ENCODE results near the gene CEP97. TPM values are rescaled to one million over a fixed set of nuclear protein-coding genes. Genes with fewer than 3 reads are reported as not detected.

CEP97 gene
- total RNA-seq, 2 donors from 2014 or later: 5.5 to 7.1 TPM

- intact Hi-C loops (cut with DNase I): loop anchor here (10.0 kb wide), 1 partner anchor 516 kb away; no protein-coding TSS in a partner anchor
- Histone ChIP-seq H3K4me3 (no peak overlapping the region), H3K9me3 (no peaks in the 10 kb centered on the region), H3K4me1 (no peaks in the 10 kb centered on the region), H3K36me3 (no peaks in the 10 kb centered on the region), H3K27me3 (no peaks in the 10 kb centered on the region), H3K27ac (no peak overlapping the region), H3K9ac (ENCODE audit: low read depth in 2 of 2, low read length in 2 of 2) (no peak overlapping the region)
- no peak for TF ChIP-seq CTCF (IDR thresholded peaks at IDR 0.05)
- DNase-seq: no peak
Measured at GRCh38 chr3:101709126-101709525, 15.3 kb upstream of the CEP97 start.

- intact Hi-C loops (cut with DNase I): no loop called here
- Histone ChIP-seq H3K27me3 (no peaks in the 10 kb centered on the region), H3K9ac (ENCODE audit: low read depth in 2 of 2, low read length in 2 of 2) (no peak overlapping the region), H3K36me3 (no peaks in the 10 kb centered on the region), H3K9me3 (no peaks in the 10 kb centered on the region), H3K4me3 (no peak overlapping the region), H3K27ac (no peak overlapping the region), H3K4me1 (no peaks in the 10 kb centered on the region)
- DNase-seq: no peak
- no peak for TF ChIP-seq CTCF (IDR thresholded peaks at IDR 0.05)
Measured at GRCh38 chr3:101718455-101718854, 6.0 kb upstream of the CEP97 start.

GRCh38 chr3:101719604-101720185 lies 4.7 kb upstream of the CEP97 start:
- Histone ChIP-seq H3K4me3 (no peak overlapping the region), H3K36me3 (no peaks in the 10 kb centered on the region), H3K9ac (ENCODE audit: low read depth in 2 of 2, low read length in 2 of 2) (no peak overlapping the region), H3K4me1 (no peaks in the 10 kb centered on the region), H3K27me3 (no peaks in the 10 kb centered on the region), H3K27ac (no peak overlapping the region), H3K9me3 (no peaks in the 10 kb centered on the region)
- intact Hi-C loops (cut with DNase I): no loop called here
- no peak for TF ChIP-seq CTCF (IDR thresholded peaks at IDR 0.05)
- DNase-seq: no peak

- no peak for DNase-seq
- H3K9ac ChIP-seq (ENCODE audit: low read depth in 2 of 2, low read length in 2 of 2): no peak overlapping the region
- peaks cover 3% of the 10 kb centered on the region for H3K4me1 ChIP-seq
- H3K27ac ChIP-seq: no peak overlapping the region
- no peaks in the 10 kb centered on the region for H3K9me3 ChIP-seq
- no peak for TF ChIP-seq CTCF (IDR thresholded peaks at IDR 0.05)
- intact Hi-C loops (cut with DNase I): no loop called here
- no peak overlapping the region for H3K4me3 ChIP-seq
- no peaks in the 10 kb centered on the region for H3K36me3 ChIP-seq
- H3K27me3 ChIP-seq: no peaks in the 10 kb centered on the region
Measured at GRCh38 chr3:101720851-101721840, 3.3 kb upstream of the CEP97 start.

- no peak overlapping the region for H3K9ac ChIP-seq (ENCODE audit: low read depth in 2 of 2, low read length in 2 of 2)
- peaks cover 3% of the 10 kb centered on the region for H3K4me1 ChIP-seq
- no peaks in the 10 kb centered on the region for H3K9me3 ChIP-seq
- H3K27me3 ChIP-seq: no peaks in the 10 kb centered on the region
- no peak overlapping the region for H3K27ac ChIP-seq
- no peak for DNase-seq
- no peak overlapping the region for H3K4me3 ChIP-seq
- intact Hi-C loops (cut with DNase I): no loop called here
- TF ChIP-seq CTCF (IDR thresholded peaks at IDR 0.05): no peak
- no peaks in the 10 kb centered on the region for H3K36me3 ChIP-seq
Measured at GRCh38 chr3:101722394-101723173, 1.8 kb upstream of the CEP97 start.
